Activated CD8-positive, alpha-beta memory T cell treated with anti-CD3 and anti-CD28 coated beads for 1 hour (primary cell): ENCODE measurements around the gene TMTC1.

ENCODE experiments used
- DNase-seq, 2 donors: peaks; one replicate each; pipeline ENCODE4 v3.0.0-alpha.2; 2020; ENCODE audit warnings: low read depth in 1 of 2; ENCODE audit errors: extremely low read depth in 1 of 2

The TMTC1 gene

DNA sequence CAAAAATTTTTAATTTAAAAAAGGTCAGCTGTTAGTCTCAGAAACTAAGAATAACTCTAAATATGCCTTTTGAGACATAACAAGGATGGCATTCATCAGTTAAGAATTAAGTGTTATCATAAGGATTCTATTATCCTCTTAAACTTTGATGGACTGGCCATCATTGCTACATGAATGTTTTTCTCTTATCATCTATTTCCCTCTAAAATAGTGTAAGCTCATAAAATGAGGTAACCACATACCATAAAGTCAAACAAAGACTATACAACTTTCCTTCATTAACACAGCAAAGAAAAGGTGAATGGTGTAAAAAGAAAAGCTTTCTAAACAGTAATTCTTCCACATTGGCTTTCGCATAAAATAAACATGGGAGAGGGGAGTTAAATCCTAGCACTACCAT is 41.1 kb downstream of the TMTC1 start:
- no peak for DNase-seq

DNA sequence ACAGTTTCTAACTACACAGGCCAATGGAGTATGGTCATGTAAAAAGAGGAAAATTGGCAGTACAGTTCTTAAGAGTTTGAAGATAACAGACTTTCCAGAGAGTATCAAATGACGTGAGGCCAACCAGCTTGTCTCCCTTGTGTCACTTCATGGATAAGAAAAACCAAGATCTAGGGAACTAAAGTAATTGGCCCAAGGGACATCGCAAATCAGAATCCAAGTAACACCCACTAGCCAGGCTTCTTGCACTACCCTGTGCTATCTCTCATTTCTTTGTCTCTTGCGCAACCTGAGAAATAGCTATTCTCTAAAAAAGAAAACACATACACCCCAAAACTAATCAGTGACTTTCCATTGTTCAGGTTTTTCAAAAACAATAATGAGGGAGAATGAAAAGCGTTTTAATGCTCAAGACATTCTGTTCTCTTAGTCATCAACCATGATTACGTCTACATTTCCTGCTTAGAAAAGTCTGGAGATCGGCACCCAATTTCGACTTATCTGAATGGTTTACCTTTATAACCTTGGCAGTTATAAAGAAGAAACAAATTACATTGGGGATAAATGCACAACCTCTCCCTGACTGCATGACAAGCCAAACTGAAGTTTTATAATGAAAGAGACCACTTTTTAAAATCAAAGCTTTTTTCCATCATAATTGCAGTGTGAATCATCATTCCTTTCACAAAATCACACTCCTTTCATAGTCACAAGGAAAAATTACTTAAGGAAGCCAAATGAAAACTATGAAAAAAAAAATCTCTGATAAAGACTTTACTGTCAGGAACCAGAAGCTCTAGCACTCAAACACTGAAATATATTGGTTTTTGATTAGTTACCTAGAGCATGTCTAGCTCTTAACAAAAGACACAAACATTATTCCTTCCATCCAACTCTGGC is 42.1 kb downstream of the TMTC1 start:
- DNase-seq: no peak

DNA sequence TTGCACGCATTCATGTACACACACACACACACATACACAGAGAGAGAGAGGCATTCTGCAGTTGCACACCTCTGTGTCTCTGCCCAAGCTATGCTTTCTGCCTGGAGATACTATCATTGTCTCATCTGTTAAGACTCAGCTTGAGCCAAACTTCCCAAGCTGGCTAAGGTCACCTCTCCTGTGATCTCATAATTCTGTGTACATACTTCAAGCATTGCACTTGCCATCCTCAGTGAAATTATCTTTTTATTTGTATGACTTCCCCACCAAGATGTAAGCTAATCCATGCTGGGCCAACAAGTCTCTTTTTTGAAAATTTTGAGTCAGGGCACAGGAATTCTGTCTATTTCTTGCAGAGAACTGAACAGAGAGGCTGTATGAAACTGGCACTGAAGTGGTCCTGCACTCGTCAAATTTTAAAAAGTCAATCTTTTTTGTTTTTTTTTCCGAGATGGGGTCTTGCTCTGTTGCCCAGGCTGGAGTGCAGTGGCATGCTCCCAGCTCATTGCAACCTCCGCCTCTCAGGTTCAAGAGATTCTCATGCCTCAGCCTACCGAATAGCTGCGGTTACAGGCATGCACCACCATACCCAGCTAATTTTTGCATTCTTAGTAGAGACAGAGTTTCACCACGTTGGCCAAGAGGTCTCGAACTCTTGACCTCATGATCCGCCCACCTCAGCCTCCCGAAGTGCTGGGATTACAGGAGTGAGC is 44.3 kb downstream of the TMTC1 start:
- no peak for DNase-seq

DNA sequence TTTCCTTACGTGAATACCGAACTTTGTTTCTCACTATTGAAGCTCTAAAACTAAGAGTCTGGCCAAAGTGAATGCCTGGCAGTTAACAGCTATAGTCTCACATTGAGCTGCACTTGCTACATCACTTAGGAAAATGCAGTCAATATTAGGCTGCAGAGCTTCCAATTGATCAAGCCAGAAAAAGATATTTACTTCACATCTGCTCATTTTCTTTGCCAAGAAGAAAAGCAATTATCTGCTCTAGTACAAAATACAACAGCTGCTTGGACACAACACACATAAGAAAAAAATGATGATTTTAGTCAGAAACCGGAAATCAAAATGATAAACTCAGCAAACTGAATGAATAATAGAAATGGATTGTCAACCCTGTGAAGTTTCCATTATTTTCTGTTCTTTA is 45.4 kb downstream of the TMTC1 start:
- DNase-seq: no peak

DNA sequence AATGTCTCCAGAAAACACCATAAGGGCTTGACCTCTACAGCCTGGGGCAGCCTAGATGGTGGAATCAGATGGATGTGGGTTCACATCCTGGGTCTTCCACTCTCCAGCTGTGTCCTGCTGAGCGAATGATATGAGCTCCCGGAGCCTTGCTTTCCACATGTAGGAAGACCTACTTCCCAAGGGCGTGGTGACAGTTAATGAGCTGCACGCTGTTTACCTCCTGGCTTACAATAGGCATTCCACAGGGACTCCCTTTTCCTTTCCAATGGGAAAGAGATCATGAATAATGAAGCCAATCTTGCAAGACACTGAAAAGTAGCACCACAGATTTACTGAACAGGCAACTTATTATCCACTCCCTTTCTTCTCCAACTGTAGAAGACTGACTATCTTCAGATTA is 46.1 kb downstream of the TMTC1 start:
- no peak for DNase-seq

DNA sequence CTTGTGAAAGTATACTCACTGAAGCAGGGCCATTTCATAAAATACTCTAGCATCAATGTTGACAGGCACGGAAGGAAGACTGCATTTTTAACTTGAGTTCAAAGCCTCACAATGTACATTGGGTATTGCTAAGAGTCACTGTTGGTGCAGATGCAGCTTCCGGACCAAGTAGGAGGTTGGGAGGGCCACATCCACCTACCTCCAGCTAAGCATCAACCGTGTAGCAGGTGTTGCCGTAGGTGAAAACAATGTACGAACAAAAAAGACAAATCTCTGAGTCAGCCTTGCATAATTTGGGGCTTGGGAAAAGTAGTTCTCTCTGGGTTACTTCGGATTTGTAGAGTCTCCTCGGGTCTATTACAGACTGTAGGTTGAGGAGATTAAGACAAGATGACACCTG is 48.1 kb downstream of the TMTC1 start:
- no peak for DNase-seq

DNA sequence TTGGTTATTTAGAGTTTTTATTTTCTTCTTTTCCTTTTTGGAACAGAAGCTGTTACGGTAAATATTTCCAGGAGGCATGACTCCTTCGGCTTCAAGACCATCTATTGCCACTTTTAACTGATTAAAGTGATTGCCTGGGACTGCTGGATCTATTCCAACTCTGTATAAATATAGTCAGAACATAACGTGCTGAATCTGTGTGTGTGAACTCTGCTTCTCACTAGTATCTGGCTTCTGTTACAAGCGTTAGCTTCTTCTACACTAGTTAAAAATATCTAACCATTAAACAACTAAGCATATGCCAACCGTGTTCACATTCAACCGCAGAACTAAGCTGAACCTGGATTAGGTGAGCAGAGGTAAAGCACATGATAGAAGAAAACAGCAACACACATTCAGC is 49.0 kb downstream of the TMTC1 start:
- DNase-seq: no peak

DNA sequence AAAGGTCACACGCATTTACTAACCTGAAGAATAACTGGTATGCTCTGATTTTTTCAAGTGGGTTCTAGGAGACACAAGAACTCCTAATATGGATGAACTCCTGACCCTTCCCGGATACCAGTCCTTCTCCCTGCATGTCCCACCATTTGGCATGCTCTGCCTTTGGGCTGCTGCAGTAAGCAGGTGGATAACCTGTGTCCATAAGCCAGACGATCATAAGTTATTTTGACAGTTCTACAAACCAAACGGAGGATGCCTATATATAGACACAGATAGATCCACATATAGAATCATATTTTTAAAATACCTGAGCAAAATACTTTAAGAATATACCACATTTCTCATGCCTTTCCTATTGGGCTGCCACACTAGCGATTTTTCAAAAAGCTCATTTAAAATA is 49.4 kb downstream of the TMTC1 start:
- no peak for DNase-seq

DNA sequence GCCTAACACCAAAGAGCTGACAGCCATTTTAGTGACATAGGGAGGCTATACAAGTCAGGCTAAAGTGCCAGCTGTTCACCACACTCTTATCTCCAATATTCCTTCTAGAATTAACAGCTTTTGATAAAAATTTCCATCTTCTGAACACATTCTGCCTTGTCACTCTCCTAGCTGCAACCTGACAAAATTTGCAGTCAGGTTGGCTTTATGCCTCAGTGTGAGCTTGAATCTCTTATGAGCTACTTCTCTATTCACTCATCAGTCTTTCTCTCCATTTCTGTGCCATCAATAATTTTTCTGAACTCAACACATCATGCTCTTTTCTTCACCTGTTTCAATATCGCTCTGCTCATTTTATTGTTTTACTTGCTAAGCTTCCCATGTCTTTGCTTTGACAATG is 50.2 kb downstream of the TMTC1 start:
- DNase-seq: no peak

DNA sequence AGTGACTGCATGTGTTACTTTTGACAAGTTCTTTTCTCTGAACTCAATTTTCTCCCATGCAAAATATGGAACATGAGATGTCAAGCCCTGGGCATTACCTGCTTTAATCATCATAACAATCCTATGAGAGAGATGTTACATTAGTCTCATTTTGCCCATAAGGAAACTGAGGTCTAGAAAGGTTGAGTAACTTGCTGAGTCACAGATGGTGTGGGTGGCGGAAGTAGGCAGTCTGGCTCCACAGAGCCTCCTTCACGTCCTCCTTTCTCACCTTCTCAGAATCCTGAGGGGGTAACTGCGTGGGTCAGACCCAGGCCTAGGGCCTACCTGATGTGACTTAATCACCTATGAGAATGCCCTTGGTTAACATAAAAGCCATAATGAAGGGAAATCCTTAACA is 50.7 kb downstream of the TMTC1 start:
- DNase-seq: no peak

DNA sequence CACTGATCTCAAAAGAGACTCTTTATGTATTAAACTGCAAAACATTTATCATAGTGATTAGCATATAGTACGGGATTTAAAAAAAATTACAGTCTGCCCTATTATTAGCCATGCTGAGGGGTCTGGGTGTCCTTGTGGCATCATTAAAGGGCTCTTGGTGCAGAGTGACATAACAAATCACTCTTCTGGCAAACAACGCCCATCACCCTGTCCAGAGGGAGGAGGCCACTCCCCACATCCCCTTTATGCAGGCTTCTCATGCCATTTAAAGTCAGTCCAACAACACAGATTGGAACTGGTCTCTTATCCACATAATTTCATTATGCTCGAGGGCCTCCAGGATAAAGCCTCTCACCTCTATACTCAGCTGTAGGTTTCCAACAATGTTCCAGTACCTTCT is 51.1 kb downstream of the TMTC1 start:
- DNase-seq: no peak

DNA sequence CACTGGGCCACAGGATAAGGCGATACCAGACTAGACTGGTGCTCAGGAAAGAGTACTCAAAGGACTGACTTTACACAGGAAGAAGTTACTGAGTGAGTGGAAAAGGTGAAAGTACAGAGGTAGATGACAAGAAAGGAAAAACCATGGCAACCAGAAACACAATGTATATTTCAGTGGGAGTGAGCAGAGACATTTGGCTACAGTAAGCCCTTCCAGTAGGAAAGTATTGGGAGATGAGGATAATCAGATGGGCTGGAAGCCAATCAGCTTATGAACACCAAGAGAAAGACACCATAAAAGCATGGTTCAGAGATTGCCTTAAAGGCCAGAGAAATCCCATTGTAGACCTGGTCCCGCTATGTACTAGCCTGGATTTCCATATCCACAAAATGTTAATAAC is 51.6 kb downstream of the TMTC1 start:
- DNase-seq: no peak

DNA sequence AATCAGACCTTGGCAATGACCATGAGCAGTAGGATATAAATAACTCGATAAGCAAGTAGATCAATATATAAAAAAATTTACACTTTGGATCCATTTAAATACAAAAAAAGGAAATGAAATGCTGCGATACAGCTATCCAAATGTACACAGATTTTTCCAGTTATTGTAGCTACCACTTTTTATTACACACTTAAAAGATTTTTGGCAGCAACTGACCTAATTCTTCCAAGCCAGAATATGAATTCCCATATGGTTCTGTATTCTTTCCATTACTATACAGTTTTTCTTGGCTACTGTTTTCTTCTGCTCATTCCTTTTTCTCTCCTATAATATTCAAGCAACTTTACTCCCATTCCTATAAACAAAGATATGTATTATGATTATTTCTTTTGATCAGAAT is 52.2 kb downstream of the TMTC1 start:
- no peak for DNase-seq

DNA sequence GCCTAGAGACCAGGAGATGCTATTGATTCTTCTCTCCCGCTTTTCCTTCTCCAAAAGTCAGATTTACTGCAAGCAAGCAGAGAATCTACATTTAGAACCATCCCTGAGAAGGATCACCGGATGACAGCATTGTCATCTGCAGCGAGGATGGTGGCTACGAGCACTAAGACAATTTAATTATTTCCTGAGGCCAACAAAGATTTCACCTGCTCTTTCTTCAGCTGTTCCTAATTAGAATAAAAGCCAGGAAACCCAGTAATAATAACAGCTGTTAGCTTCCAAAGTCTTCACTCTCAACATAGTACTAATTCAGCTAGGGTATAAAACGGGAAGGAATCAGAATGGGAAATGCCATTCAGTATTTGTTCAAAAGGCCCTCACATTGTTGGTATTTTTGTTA is 53.3 kb downstream of the TMTC1 start:
- DNase-seq: no peak

DNA sequence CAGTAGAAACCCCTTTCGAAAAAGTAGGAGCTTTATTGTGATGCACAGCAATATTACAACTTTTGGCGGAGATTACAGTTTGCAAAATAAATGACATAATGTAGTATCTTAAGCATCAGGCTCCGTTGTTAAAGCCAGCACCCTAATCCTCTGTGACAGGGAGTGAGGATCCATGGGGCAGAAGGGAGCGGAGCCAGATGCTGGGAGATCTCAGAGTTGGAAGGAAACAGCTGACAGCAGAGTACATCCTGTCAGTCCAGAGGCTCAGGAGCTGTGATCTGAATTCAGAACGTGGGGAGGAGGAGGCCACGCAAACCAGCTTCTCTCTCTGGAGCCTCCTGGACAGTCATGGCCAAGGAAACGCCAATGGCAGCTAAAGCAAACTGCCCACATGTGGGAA is 55.7 kb downstream of the TMTC1 start:
- DNase-seq: no peak

DNA sequence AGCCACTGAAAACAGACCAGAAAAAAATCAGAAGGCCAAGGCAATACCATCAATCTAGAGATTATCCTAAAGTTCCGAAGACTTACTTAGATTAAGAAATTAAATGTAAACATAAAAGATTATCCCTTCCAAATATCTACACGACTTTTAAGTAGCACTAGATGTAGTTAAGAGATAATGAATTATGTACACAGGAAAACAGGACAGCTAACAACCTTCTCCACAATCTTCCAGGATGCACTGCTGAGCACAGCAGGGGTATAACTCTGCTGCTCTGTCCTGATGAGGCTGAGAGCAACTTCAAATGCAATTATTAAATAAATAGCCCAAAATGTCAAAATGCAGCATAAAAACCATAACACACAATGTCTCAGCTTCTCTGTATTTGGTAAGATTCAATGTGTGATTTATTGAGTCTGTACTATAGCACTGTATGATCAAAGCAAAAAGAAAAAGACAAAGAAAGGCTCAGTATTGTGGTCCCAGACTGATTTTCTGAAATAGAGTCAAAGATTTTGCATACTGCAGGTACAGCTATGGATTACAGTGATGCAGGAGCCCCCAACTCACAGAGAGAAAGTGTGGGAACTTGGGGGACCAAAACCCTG is 56.9 kb downstream of the TMTC1 start:
- DNase-seq: no peak

DNA sequence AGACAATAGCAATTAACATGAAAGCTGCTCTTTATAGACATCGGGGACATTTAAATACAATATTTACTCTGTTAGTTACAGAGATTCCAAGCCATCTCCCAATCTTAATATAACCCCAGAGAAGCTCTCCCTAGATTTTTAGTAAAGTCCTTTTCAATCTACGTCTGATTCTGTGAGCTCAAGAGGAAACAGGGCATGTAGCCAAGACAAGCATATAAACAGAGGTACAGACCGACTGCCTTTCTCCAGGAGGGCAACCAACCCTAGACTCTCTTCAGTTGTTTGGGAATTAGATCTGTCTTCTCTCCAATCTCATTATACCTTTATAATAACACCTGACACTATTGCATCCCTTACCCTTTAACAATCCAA is 57.4 kb downstream of the TMTC1 start:
- no peak for DNase-seq

DNA sequence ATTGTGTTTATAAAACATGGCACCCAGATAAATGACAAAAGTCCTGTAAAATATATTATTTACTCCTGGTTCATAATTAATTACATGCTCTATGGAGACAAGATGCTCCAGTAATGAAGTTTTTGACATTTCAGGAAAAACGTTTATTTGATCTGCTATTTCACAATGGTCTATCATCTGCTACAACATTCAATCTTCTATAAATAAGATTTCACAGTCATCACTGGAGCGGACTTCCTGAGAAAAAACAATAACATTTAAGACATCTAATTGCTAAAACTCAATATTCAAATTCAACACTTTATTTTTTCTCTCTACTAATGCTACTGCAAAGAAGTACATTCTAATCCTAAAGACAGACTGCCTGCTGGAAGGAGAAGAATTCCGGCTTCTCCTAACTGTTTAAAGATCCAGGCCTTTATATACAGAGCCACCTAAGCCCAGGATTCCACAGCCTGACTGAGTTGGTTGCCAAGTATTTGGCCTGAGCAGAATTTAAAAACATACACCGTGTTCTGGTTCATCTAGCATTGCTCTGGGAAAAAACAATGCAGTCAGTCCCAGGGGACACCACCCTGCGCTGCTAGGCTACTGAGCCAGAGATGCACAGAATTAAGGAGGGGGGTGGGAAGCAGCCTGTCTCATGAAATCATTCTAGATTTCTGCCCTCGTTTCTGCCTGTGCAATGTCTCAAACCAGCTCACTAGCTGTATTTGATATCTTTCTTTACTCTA is 58.0 kb downstream of the TMTC1 start:
- no peak for DNase-seq

DNA sequence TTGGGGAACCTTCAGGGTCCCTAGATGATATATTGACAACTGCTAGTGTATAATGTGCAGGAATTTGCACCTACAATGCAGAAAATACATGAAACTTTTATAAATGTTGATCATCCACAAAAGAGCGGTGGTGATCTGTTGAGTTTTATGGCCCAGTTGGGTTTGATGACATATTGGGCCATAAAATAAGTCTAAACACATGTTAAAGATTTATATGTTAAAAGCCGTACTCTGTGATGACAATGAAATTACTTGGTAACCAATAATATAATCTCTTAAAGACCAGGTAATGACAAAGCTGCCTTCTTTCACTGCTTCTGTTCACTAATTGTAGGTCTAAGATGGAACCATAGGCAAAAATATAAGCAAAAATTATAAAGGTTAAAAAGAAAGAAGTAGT is 61.6 kb downstream of the TMTC1 start:
- no peak for DNase-seq

DNA sequence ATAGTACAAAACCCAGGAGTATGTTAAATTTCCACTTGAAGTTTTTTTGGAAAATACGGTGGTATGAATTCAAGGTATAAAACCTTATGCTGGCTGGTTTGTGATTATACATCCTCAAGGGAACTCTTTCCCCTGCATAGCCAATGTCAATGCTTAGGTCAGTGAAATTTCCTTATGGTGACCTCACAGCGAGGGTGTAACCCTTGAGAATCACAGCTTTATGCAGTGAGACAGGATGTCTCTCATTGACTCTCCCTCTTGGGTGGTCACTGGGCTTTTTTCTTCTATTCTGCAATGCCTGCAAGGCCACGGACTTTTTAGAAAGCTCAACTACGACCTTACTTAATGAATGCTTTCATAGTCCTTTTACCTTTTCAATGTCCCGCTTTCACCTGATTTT is 64.4 kb downstream of the TMTC1 start:
- no peak for DNase-seq

DNA sequence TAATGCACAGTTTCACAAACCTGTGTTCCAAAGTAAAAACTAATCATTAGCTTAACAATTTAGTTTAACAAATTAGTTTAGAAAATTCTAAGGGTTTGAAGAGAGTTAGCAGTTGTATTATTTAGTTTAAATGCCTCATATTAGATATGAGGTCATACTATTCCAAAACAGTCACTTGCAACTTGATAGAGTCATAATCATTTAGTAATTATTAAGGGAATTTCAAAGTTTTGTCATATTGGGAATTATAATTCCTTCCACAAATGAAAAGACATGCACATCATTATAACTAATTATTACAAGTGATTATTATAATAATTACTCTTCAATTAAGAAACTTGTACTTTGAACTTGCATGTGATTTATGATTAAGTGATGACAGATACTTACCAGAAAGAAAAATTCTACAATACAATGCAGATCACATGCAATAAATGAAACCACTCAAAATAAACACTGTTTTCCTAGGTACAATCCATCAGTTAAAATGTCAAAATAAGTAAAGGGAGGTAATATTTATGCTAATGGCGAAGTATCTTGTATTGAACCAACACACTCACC is 66.1 kb downstream of the TMTC1 start:
- DNase-seq: no peak
